Prostate gland (tissue), 2 donors: ENCODE measurements around the gene RETREG1. TPM values are rescaled to one million over a fixed set of nuclear protein-coding genes. Genes with fewer than 3 reads are reported as not detected.

Experiments used
- DNase-seq: peaks from one replicate; pipeline ENCODE4 v3.0.0-alpha.2; 2019; ENCODE audit warnings: low spot score
- H3K27ac ChIP-seq, 2 donors: fragments of 200-600 bp; sonication (generic); 2 replicates each; pipeline ENCODE4 v1.5.1; 2017 to 2019
- H3K27me3 ChIP-seq: fragments of 200-600 bp; sonication (generic); replicated peaks from 2 replicates; pipeline ENCODE4 v1.5.1; 2019; ENCODE audit not compliant: insufficient read depth
- H3K36me3 ChIP-seq, 2 donors: fragments of 200-600 bp; sonication (generic); 1 replicate in 1 of 2; 2 replicates in 1 of 2; pipeline versions ENCODE4 v1.5.1 to v1.8.1; 2017 to 2019
- H3K4me1 ChIP-seq: fragments of 200-600 bp; sonication (generic); replicated peaks from 2 replicates; pipeline ENCODE4 v1.5.1; 2019
- H3K4me3 ChIP-seq, 2 donors: fragments of 200-600 bp; sonication (generic); 2 replicates each; pipeline ENCODE4 v1.5.1; 2017 to 2019
- H3K9me3 ChIP-seq: fragments of 200-600 bp; sonication (generic); 2 replicates; pipeline ENCODE4 v1.5.1; 2017
- POLR2A ChIP-seq: fragments of 450-650 bp; IDR thresholded peaks from one replicate; pipeline ENCODE4 v1.6.1; 2016; ENCODE audit warnings: antibody characterized with exemption, mild to moderate bottlenecking
- POLR2AphosphoS5 ChIP-seq: sonication (generic); formaldehyde crosslinking; IDR thresholded peaks from one replicate; pipeline ENCODE4 v1.6.1; 2017; ENCODE audit warnings: antibody characterized with exemption
- WGBS: methylation state at CpG from one replicate; pipeline ENCODE4 v1.1.5; 2018; 5-methylcytosine and 5-hydroxymethylcytosine counted together
- intact Hi-C: fragments of 100-400 bp; cut with DNase I; formaldehyde crosslinking; loops from one replicate; pipeline ENCODE4 v1.14.2; 2022
- total RNA-seq, 2 donors: library from RNA; depleted of rRNA; stranded (reverse); fragments of >200 nt; gene quantifications; one replicate each; pipeline ENCODE4 v1.1.0, GENCODE V29; 2016
- TF ChIP-seq, protein P1 (sequence below), 4 experiments: fragments of 200-600 bp in 2 of 4; fragments of 450-650 bp in 2 of 4; sonication (generic) in 2 of 4; IDR thresholded peaks; 1 replicate in 3 of 4; 2 replicates in 1 of 4; pipeline ENCODE4 v1.5.1; 2016 to 2019; ENCODE audit warnings: antibody characterized with exemption in 4 of 4, mild to moderate bottlenecking in 2 of 4, moderate library complexity in 2 of 4

RETREG1 gene
- total RNA-seq, 2 donors from 2014 or later, result 13.5 to 18.4 TPM

DNA sequence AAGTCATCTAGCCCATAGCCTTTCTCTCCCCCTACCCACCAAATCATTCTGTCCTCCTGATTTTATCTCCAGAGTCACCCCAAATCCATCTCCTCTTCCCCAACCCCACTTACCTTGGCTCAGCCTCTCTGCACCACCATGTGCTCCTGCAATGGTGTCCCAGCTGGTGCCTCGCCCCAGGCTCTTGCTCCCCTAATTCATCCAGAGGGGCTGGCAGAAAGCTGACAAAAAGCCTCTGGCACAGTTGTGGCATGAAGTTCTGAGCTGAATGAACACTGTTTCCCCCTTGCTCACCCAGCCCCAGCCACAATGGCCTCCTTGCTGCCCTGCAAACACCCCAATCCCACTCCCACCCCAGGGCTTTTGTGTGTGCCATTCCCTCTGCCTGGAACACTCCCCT is 10.2 kb downstream of the RETREG1 start:
- Histone ChIP-seq H3K27me3 (no peaks in the 10 kb centered on the region), H3K4me1 (no peaks in the 10 kb centered on the region), H3K9me3 (no peaks in the 10 kb centered on the region), H3K4me3 (no peak overlapping the region), H3K36me3 (no peaks in the 10 kb centered on the region), H3K27ac (no peak overlapping the region)
- DNase-seq, result no peak
- TF ChIP-seq POLR2AphosphoS5 (no peak), POLR2A (no peak)
- TF ChIP-seq, protein P1, sequence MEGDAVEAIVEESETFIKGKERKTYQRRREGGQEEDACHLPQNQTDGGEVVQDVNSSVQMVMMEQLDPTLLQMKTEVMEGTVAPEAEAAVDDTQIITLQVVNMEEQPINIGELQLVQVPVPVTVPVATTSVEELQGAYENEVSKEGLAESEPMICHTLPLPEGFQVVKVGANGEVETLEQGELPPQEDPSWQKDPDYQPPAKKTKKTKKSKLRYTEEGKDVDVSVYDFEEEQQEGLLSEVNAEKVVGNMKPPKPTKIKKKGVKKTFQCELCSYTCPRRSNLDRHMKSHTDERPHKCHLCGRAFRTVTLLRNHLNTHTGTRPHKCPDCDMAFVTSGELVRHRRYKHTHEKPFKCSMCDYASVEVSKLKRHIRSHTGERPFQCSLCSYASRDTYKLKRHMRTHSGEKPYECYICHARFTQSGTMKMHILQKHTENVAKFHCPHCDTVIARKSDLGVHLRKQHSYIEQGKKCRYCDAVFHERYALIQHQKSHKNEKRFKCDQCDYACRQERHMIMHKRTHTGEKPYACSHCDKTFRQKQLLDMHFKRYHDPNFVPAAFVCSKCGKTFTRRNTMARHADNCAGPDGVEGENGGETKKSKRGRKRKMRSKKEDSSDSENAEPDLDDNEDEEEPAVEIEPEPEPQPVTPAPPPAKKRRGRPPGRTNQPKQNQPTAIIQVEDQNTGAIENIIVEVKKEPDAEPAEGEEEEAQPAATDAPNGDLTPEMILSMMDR (IDR thresholded peaks at IDR 0.05), result no peak
- 100% methylated on average over 1 of the region's 1 CpG for WGBS
- intact Hi-C loops, result no loop called here

DNA sequence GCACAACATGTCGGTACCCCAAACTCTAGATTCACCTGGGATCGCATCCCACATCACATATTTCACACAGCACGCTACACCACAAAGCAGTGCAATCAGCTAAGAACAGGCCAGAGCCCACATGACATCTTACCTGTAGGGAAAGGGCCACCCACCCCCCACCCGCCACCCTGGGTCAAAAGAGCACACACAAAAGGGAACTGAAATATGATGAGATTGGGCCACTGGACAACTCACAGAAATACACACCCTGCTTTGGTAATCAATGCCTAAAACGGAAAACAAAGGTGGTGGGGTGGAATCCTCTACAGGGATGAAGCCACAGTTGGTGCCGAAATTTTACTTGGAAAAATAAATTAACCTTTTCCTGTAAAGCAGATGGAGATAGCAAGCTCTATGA is 13.1 kb downstream of the RETREG1 start:
- no peak for DNase-seq
- no peaks in the 10 kb centered on the region for H3K27me3 ChIP-seq
- H3K4me1 ChIP-seq, result no peaks in the 10 kb centered on the region
- H3K9me3 ChIP-seq, result no peaks in the 10 kb centered on the region
- no peak overlapping the region for H3K27ac ChIP-seq
- TF ChIP-seq POLR2AphosphoS5 (no peak), POLR2A (no peak)
- TF ChIP-seq, protein P1 (IDR thresholded peaks at IDR 0.05), result no peak
- H3K36me3 ChIP-seq, result no peaks in the 10 kb centered on the region
- no peak overlapping the region for H3K4me3 ChIP-seq
- WGBS, result 88% methylated on average over 6 of the region's 6 CpGs
- intact Hi-C loops, result no loop called here

DNA sequence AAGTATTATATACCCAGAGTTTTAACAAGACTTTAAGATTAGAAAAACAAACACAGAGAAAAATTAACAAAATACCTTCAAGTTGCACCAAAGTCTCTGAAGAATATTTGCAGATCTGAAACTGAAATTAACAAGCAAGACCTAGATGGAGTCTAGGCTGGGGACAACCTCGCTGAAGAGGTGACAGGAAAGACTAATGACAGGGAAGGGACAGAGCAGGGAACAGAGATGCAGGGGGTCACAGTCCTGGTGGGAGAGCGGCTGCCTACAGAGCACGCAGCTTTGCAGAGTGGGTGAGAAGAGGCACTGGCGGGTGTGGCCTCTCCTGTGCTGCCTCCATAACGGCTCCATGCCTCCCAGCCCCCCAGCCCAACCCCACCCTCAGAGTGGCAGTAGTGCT is 13.5 kb downstream of the RETREG1 start:
- no peaks in the 10 kb centered on the region for H3K4me1 ChIP-seq
- 89% methylated on average over 5 of the region's 5 CpGs for WGBS
- no peaks in the 10 kb centered on the region for H3K27me3 ChIP-seq
- DNase-seq, result no peak
- no peaks in the 10 kb centered on the region for H3K9me3 ChIP-seq
- H3K4me3 ChIP-seq, result no peak overlapping the region
- intact Hi-C loops, result no loop called here
- TF ChIP-seq, protein P1 (IDR thresholded peaks at IDR 0.05), result no peak
- TF ChIP-seq POLR2A (no peak), POLR2AphosphoS5 (no peak)
- H3K36me3 ChIP-seq, result no peaks in the 10 kb centered on the region
- no peak overlapping the region for H3K27ac ChIP-seq

DNA sequence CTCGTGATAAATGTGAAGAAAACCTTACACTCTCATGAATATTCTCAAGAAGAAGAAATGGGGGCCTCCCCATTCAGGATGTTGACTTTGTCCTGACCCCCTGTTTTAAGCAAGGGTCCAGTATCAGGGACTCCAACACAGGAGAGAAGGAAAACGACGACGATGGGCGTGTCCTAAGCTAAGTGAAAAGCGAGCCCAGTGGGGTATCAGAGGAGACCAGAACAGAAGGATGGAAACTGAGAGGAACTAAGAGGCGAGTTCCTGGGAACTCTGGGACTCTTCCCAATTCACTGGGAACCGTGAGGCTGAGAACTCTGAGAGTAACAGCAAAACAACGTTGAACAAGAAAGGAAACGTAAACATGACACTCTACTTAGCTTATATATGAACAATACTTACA is 14.6 kb downstream of the RETREG1 start:
- H3K27me3 ChIP-seq, result no peaks in the 10 kb centered on the region
- intact Hi-C loops, result no loop called here
- H3K36me3 ChIP-seq, result no peaks in the 10 kb centered on the region
- H3K9me3 ChIP-seq, result no peaks in the 10 kb centered on the region
- 85% methylated on average over 10 of the region's 10 CpGs for WGBS
- DNase-seq, result no peak
- H3K4me3 ChIP-seq, result no peak overlapping the region
- TF ChIP-seq, protein P1 (IDR thresholded peaks at IDR 0.05), result no peak
- TF ChIP-seq POLR2A (no peak), POLR2AphosphoS5 (no peak)
- no peaks in the 10 kb centered on the region for H3K4me1 ChIP-seq
- H3K27ac ChIP-seq, result no peak overlapping the region

DNA sequence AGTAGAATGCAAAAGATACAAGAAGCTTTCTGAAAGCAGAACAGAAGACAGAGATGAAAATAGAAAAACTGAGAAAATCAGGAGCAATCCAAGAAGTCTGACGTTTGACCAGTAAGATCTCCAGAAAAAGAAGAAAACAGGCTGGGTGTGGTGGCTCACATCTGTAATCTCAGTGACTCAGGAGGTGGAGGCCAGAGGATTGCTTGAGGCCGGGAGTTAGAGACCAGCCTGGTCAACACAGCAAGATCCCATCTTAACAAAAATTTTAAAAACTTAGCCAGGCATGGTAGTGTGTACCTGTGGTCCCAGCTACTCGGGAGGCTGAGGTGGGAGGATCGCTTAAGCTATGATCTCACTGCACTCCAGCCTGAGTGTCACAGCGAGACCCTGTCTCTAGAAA is 15.9 kb downstream of the RETREG1 start:
- no peaks in the 10 kb centered on the region for H3K9me3 ChIP-seq
- intact Hi-C loops, result no loop called here
- no peak overlapping the region for H3K27ac ChIP-seq
- DNase-seq, result no peak
- TF ChIP-seq, protein P1 (IDR thresholded peaks at IDR 0.05), result no peak
- TF ChIP-seq POLR2A, result no peak
- no peak for TF ChIP-seq POLR2AphosphoS5
- no peaks in the 10 kb centered on the region for H3K4me1 ChIP-seq
- H3K27me3 ChIP-seq, result no peaks in the 10 kb centered on the region
- no peaks in the 10 kb centered on the region for H3K36me3 ChIP-seq
- H3K4me3 ChIP-seq, result no peak overlapping the region
- WGBS, result 90% methylated on average over 5 of the region's 5 CpGs
